ENCODE results near the gene FZD2.

GRCh38 chr17:44552361-44552760, 4.9 kb upstream of the FZD2 start:
- TF ChIP-seq POLR2A (IDR thresholded peaks at IDR 0.05; ENCODE audit: control extremely low read depth in 1 of 2, low read depth in 2 of 2, low read length in 2 of 2) (no peak), POLR2AphosphoS5 (IDR thresholded peaks at IDR 0.05; ENCODE audit: low read depth, low read length) (no peak), CTCF (IDR thresholded peaks at IDR 0.05; ENCODE audit: control extremely low read depth in 1 of 3, insufficient read depth in 1 of 3, low read depth in 1 of 3, low read length in 3 of 3) (no peak)

Data from H1 (cell line).